Suppressor macrophage treated with lipopolysaccharide for 4 hours (primary cell): ENCODE data around the gene ATF5.
A peak's percentile ranks its signal among the peaks of the same experiment; 100 is the strongest.
"Not testable (repeated sequence)": the region's sequence is repeated elsewhere in the genome, so short reads cannot be mapped to it uniquely, and the experiment has no call there.

Source experiments
- DNase-seq: peaks from one replicate; pipeline ENCODE4 v3.0.0-alpha.2; 2020

ATF5 gene

DNA sequence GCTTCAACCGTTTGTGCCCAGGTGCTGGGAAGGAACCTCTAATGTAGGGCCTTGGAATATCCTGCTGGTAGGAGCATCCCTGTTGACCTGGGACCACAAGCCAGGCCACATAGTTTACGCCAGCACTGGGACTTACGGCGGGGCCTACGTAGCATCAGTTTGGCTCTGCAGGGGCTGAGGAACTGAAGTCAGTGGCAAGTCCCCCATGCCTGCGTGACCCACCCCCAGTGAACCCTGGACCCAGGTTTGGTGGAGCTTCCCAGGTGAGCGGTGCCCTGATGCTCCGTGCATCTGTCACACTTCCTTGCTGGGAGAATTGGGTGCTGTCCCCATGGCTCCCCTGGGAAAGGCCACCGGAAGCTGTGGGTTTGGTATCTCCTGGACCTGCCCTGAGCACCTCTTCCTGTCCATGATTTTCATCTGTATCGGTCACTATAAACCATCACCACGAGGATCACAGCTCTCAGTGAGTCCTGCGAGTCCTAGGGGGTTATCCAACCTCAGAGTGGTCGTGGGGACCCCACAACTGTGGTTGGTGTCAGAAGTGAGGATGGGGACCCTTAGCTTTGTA, 22.0 kb downstream of the ATF5 start:
- DNase-seq: no peak

GRCh38 chr19:49951806-49952478, 22.9 kb downstream of the ATF5 start:
- no peak for DNase-seq

DNA sequence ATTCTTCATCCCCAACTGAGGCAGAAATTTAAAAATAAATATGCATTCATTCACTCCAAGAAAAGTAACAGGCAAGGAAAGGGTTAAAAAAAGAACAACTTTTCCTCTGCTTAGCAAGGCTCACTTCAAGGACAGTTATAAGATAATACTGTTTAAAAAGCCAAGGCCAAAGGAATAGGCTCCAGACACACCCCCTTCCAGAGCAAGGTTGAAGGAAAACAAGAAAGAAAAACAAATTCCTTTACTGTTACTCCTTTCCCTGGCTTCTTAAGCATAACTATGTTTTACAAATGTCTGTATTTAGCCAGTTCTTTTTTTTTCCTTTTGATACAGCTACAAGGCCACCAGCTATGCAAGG, 23.5 kb downstream of the ATF5 start:
- no peak for DNase-seq

DNA sequence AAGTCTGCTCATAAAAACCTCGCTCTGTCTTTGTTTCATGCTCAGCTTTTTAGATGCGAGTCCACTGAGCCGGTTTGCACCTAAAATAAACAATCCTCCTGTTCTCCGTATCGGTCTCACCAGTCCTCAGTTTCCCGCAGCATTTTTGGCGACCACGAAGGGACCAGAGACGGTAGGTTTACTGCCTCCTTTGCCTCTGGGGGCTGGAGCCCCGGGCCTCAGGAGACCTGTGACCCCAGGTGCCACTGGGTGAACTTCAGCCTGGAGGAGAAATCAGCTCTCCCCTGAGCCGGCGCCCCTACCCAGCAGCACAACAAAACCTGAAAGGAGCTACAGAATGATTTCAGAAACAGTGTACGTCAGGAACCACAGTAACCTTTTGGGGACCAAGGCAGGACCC, 23.9 kb downstream of the ATF5 start:
- no peak for DNase-seq

GRCh38 chr19:49953416-49953815, 24.4 kb downstream of the ATF5 start:
- DNase-seq: peak; percentile 45

GRCh38 chr19:49954092-49954829, 25.3 kb downstream of the ATF5 start:
- peak; percentile 55 for DNase-seq

- no peak for DNase-seq
These were observed 25.9 kb downstream of the ATF5 start for GRCh38 chr19:49954933-49955332.

- DNase-seq: no peak
These were observed 27.1 kb downstream of the ATF5 start for GRCh38 chr19:49956115-49956495.

- DNase-seq: no peak
These were observed 28.4 kb downstream of the ATF5 start for GRCh38 chr19:49957262-49957915.

- DNase-seq: not testable (repeated sequence)
These were observed 29.1 kb downstream of the ATF5 start for GRCh38 chr19:49958144-49958543.

DNA sequence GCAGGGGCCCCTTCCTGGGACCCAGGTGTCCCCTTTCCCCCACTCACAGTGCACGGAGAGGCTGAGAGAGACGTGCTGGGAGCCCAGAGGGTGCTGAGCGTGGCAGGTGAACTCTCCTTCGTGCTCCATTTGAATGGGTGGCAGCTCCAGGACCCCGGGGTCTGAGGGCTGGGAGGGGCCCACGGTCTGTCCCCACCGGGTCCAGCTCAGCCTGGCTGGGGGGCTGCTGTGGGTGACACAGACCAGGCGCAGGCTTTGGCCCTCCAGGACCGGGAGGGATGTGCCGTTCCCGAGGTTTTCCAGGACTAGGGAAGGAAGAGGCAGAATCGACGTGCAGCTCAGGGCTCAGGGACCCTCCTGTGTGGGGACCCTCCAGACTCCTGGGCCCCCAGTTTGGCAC, 29.6 kb downstream of the ATF5 start:
- DNase-seq: not testable (repeated sequence)

DNA sequence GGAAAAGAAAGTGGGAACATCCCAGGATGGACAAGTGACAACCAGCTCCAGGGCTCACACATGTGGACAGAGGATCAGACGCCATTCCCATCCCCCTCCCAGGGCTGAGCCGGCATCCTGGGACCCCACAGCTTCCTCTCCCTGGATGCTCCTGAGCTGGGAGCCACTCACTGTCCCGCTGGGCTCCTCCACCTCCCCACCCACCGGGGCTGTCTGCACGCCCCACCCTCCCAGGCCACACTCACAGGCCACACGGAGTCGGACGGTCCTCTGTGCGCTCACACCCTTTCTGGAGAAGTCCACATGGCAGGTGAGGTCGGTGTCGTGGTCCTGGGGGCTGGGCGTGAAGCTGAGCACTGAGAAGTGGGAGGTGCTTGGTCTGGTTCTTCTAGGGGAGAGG, 30.9 kb downstream of the ATF5 start:
- DNase-seq: not testable (repeated sequence)

GRCh38 chr19:49960980-49961379, 32.0 kb downstream of the ATF5 start, which contains the start of gene SIGLEC11:
TSS of gene SIGLEC11 (minus strand) at chr19:49961172. CDS start at chr19:49961081, 91 bp downstream.
- peak; percentile 49 for DNase-seq

- peak; percentile 93 for DNase-seq
These were observed 39.4 kb downstream of the ATF5 start for GRCh38 chr19:49968279-49968922.

DNA sequence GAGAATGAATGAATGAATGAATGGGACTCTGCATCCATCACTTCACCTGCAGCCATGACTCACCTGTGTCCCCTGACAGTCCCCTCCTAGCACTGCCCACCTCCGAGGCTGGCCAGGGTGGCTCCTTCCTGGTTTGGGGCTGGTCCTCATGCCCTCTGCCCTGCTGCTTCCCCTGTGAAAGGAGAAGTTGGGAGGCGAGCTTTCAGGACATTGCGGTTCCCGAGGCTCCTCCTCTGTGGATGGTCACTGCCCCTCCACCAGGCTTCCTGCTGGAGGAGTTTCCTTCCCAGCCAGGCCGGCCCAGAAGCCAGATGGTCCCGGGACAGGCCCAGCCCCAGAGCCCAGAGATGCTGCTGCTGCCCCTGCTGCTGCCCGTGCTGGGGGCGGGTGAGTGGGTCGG, 40.4 kb downstream of the ATF5 start:
- DNase-seq: peak; percentile 67

DNA sequence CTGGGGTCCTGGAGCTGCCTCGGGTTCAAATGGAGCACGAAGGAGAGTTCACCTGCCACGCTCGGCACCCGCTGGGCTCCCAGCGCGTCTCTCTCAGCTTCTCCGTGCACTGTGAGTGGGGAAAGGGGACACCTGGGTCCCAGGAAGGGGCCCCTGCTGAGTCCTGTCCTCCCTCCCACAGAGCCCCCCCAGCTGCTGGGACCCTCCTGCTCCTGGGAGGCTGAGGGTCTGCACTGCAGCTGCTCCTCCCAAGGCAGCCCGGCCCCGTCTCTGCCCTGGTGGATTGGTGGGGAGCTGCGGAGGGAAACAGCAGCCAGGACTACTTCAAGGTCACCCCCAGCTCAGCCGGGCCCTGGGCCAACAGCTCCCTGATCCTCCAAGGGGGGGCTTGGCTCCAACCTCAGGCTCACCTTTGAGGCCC, 43.0 kb downstream of the ATF5 start:
- no peak for DNase-seq

GRCh38 chr19:49972841-49973240, 43.8 kb downstream of the ATF5 start:
- DNase-seq: no peak

GRCh38 chr19:49973987-49974386, 45.0 kb downstream of the ATF5 start:
- peak; percentile 77 for DNase-seq

DNA sequence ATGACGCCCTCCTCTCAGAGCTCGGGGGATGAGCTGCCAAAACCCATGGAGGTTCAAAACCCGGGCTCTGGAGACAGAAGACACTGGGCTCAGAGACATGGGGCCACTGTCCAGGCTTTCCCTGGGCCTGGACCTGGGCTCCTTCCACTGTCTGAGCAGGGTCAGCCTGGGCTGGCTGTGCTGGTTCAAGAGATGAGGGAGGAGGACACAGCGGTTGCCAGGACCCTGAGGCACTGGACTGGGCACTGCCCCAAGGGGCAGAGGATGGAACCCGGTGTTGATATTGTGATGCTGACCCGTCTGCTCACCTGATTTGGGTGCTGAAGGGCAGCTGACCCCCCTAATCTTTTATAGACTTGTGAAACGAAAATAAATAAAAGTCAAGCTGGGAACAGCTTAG, 46.0 kb downstream of the ATF5 start:
- no peak for DNase-seq

DNA sequence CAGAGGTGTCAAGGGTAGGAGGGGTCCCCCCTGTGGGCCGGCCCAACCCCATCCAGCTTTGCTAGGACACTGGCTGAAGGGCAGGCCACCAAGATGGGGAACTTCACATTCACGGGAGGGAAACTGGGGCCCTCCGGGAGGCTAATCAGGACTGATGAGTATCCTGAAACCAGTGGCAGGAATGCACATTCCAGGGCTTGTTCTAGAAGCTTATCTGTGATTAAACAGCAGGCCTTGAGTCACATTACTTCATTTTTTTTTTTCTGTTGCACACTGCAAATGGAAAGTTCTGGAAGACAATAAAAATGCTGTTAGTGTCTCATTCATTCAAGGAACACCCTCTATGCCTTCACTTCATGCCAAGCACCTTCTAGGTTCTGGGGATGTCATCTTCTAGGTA, 47.5 kb downstream of the ATF5 start:
- DNase-seq: no peak

DNA sequence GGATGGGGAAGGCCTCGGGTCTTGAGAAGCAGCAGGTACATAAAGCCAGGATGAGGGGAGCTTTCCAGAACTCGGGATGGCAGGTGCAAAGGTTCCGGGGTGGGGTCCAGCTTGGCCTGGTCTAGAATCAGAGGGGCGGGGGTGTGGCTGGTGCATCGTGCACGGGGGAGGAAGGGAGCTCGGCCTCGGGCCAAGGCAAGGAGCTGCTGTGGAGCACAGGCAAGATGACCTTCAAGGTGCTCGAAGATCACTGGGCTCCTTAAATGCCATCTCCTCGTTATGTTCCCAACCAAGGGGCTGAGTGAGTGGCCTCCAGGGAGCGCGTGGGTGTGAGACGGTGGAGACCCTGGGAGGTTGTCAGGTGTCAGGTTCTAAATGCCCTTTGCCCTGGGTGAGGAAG, 48.1 kb downstream of the ATF5 start:
- no peak for DNase-seq

GRCh38 chr19:49977881-49978280, 48.9 kb downstream of the ATF5 start:
- DNase-seq: no peak

DNA sequence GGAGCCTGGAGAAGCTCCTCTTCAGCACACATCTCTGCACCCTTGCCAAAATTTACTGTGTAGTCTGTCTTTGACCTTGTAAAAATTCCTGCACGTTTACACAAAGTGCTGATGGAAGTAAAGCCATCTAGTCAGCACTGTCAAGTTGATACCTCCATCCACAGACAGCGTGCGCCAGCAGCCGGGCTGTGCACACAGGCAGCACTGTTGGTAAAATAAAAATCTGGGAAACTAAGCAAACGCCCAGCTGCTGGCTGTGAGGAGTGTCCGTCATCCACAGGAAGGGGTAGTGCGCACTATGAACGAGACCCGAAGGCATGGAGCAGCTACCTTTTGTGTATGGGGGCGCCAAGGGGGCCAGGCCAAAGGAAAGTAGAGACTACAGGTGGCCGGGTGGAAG, 49.3 kb downstream of the ATF5 start:
- DNase-seq: no peak
